ENCODE data around the gene TMEM14B. TPM values are rescaled to one million over a fixed set of nuclear protein-coding genes. Genes with fewer than 3 reads are reported as not detected.

Gene TMEM14B
- total RNA-seq, 1 experiment from 2014 or later: 171 TPM

DNA sequence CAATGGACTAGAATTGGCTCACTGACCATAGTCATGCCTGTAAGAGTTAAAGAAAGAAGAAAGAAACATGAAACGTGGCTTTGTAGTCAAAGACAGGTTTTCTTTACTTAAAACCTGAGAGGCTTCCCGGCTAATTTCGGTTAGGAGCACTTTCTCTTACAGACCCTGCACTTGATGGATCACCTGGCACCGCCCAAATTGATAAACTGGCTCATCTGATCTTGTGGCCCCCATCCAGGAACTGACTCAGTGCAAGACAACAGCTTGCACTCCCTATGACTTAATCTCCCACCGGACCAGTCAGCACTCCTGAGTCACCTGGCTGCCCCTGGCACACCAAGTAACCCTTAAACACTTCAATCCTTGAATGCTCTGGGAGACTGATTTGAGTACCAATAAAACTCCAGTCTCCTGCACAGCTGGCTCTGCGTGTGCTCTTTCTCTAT, 12.3 kb downstream of the TMEM14B start:
- H3K9me3 ChIP-seq (replicated peaks): no peaks in the 10 kb centered on the region
- H3K4me1 ChIP-seq (replicated peaks): peaks cover 27% of the 10 kb centered on the region
- peaks cover 60% of the 10 kb centered on the region for H3K36me3 ChIP-seq
- no peaks in the 10 kb centered on the region for H3K27me3 ChIP-seq (replicated peaks)
- H3K27ac ChIP-seq: peak overlapping the region; percentile 30
- H3K4me3 ChIP-seq: no peak overlapping the region
- DNase-seq (ENCODE audit: low read depth in 1 of 2, low spot score in 2 of 2): peak; percentile 55 to 68

DNA sequence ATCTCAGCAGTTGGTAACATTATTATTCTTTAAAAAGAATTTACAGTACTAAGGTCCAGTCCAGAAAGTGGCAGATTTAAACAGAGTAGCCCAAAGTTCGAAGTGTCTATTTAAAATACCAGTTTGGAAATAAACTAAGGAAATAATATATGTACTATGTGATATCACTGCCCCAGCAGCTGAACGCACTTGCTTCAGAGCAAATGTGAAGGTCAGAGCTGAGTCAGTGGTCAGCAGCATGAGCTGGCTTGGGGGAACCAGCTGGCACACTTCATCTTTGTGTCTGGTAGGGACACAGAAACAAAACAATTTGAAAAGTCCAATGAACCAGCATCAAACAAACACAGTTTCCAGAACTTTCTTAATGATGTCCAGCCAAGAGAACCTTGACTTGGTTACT, 15.4 kb downstream of the TMEM14B start:
- peaks cover 34% of the 10 kb centered on the region for H3K36me3 ChIP-seq
- H3K27me3 ChIP-seq (replicated peaks): no peaks in the 10 kb centered on the region
- no peak overlapping the region for H3K27ac ChIP-seq
- H3K4me3 ChIP-seq: no peak overlapping the region
- H3K9me3 ChIP-seq (replicated peaks): no peaks in the 10 kb centered on the region
- peaks cover 25% of the 10 kb centered on the region for H3K4me1 ChIP-seq (replicated peaks)
- DNase-seq (ENCODE audit: low read depth in 1 of 2, low spot score in 2 of 2): no peak

DNA sequence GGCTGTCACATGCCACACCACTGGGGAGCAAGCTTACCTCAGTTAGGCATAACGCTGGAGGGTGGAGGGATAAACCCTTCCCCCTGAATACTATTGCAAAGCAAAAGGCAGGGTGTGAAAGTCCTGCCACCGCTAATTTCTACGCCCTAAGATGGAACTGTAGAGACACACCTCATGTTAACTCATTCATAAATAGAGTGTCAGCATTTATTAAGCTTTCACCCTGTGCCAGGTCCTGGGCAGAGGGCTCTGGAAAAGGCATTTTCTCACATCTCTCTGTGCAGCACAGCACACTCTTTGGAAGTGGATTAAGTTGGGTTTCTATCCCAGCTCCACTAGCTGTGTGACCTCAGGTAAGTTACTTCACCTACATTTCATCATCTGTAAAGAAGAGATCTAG, 21.8 kb downstream of the TMEM14B start:
- Histone ChIP-seq H3K27ac (no peak overlapping the region), H3K9me3 (replicated peaks) (no peaks in the 10 kb centered on the region), H3K27me3 (replicated peaks) (no peaks in the 10 kb centered on the region), H3K36me3 (peaks cover 9% of the 10 kb centered on the region), H3K4me3 (no peak overlapping the region), H3K4me1 (replicated peaks) (no peaks in the 10 kb centered on the region)
- DNase-seq (ENCODE audit: low read depth in 1 of 2, low spot score in 2 of 2): no peak

DNA sequence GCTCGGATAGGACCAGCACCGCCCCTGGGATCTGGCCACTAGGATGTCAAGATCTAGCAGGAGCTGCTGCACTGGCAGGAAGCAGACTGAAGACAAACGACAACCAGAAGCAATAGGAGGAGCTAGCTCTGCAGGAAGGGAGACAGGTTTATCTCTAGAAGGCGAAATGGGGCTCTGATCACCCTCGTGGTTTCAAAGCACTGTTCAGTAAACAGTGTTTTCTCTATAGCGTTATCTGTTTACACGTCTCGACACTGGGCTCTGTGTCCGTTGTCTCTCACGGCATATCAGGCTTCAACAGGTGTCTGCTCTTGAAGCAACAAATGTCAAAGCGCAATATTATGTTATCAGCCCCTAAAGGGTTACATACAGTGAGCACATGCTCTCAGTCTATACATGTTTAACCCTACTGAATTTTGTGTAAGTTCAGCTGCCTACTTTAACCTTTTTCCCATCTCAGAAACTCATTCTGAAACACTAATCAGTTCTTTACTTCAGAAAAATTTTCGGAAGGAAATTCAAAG, 23.8 kb downstream of the TMEM14B start:
- Histone ChIP-seq H3K4me3 (no peak overlapping the region), H3K4me1 (replicated peaks) (no peaks in the 10 kb centered on the region)
- no peak for DNase-seq (ENCODE audit: low read depth in 1 of 2, low spot score in 2 of 2)

DNA sequence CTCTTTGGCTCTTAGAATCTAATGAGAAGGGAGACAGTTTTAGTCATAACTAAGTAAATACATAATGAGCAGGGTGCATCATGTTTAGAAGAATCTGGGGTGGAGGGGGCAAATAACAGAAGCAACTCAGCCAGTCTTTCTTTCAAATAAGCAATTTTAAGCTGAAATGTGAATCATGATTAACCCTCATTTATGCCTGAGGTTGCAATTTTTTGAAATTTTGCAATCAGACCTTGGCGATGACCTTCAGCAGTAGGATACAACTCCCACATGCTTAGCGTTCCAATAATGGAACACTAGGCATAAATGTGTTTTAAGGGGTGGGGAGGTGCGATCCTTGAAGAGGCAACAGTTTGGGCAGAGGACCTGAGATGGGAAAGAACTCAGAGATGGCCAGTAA, 30.6 kb downstream of the TMEM14B start:
- Histone ChIP-seq H3K4me1 (replicated peaks) (no peaks in the 10 kb centered on the region), H3K9me3 (replicated peaks) (no peaks in the 10 kb centered on the region), H3K27me3 (replicated peaks) (no peaks in the 10 kb centered on the region), H3K4me3 (no peak overlapping the region), H3K36me3 (peaks cover 12% of the 10 kb centered on the region), H3K27ac (no peak overlapping the region)
- no peak for DNase-seq (ENCODE audit: low read depth in 1 of 2, low spot score in 2 of 2)

More for the DNA sequence above, 23.8 kb downstream of the TMEM14B start:
- Histone ChIP-seq H3K9me3 (replicated peaks) (no peaks in the 10 kb centered on the region), H3K36me3 (peaks cover 14% of the 10 kb centered on the region), H3K27ac (no peak overlapping the region), H3K27me3 (replicated peaks) (no peaks in the 10 kb centered on the region)

DNA sequence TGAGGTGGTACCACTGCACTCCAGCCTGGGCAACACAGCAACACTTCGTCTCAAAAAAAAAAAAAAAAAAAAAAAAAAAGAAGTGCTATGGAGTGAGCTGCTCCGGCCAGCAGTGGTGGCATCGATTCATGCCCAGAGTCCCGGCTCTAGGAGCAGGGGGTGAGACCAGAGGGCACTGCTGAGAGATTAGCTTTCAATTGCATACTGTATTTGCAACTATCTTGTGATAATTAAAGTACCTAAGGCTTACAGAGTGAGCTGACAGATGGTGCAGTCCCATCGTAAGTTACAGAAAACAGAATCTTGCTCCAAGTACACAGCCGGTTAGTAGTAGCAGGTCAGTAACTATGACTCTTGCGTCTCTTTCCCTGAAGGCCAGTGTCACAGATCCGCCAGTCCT, 31.5 kb downstream of the TMEM14B start:
- Histone ChIP-seq H3K27ac (no peak overlapping the region), H3K4me3 (no peak overlapping the region), H3K4me1 (replicated peaks) (no peaks in the 10 kb centered on the region), H3K36me3 (peaks cover 12% of the 10 kb centered on the region), H3K27me3 (replicated peaks) (no peaks in the 10 kb centered on the region), H3K9me3 (replicated peaks) (no peaks in the 10 kb centered on the region)
- DNase-seq (ENCODE audit: low read depth in 1 of 2, low spot score in 2 of 2): no peak

DNA sequence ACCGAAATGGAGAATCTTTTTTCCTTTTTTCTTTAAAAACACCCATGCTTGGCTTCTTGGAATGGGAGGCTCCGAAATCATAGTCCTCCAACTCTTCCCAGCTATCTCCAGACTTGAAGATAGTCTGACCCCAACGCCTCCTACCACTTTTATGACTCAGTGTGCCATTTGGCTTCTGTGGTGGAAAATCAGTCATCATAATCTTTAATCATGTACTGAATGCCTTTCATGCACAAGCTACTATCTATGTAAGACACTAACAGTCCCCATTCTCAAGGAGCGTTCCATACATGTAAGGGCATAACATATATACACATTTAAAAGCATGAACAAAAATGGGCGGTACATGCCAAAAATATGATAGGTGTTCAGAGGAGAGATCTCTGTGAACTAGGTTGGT, 44.1 kb downstream of the TMEM14B start:
- DNase-seq (ENCODE audit: low read depth in 1 of 2, low spot score in 2 of 2): no peak

DNA sequence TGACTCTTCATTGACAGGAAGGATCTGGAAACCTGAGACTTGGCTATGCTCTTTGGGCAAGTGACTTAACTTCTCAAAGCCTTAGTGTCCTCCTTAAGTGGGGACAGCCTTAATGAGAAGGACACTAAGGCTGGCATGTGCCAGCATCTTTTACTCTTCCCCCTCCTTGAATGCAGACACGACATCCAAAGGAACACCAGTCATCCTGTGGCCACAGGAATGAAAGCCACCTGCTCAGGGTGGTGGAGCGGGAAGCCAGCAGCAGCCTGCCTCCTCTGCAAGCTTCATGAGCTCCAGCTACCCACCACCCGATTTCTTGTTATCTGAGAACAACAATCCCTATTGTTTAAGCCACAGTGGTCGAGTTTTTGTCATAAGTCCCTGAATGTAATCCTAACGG, 44.5 kb downstream of the TMEM14B start:
- Histone ChIP-seq H3K27ac (no peak overlapping the region), H3K4me1 (replicated peaks) (peaks cover 16% of the 10 kb centered on the region), H3K36me3 (no peaks in the 10 kb centered on the region; the same call in 1 of the 2 replicates), H3K9me3 (replicated peaks) (no peaks in the 10 kb centered on the region; the same call in 1 of the 2 replicates), H3K4me3 (no peak overlapping the region), H3K27me3 (replicated peaks) (no peaks in the 10 kb centered on the region)
- DNase-seq (ENCODE audit: low read depth in 1 of 2, low spot score in 2 of 2): no peak

More for the DNA sequence above, 44.1 kb downstream of the TMEM14B start:
- Histone ChIP-seq H3K4me1 (replicated peaks) (peaks cover 16% of the 10 kb centered on the region), H3K27me3 (replicated peaks) (no peaks in the 10 kb centered on the region), H3K9me3 (replicated peaks) (no peaks in the 10 kb centered on the region; the same call in 1 of the 2 replicates), H3K36me3 (no peaks in the 10 kb centered on the region; the same call in 1 of the 2 replicates), H3K27ac (no peak overlapping the region), H3K4me3 (no peak overlapping the region)

DNA sequence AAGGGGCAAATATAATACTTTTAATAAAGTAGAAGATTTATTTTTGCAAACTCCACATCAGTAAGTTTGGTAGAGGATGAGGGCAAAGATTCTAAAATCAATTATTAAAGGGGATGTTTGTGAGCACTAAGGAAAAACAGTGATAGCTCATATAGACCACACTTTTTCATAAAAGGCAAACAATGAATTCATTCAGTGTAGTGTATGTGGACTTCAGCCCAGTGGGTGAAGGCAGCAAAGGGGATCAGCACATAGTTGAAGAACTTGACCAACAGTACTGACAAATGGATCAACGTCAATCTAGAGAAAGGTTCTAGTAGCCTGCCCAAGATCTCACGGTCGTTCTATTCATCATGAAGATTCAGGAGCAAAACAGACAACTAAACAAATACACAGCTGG, 45.4 kb downstream of the TMEM14B start:
- no peak overlapping the region for H3K27ac ChIP-seq
- no peaks in the 10 kb centered on the region; the same call in 1 of the 2 replicates for H3K9me3 ChIP-seq (replicated peaks)
- no peak overlapping the region for H3K4me3 ChIP-seq
- H3K27me3 ChIP-seq (replicated peaks): no peaks in the 10 kb centered on the region
- H3K4me1 ChIP-seq (replicated peaks): peaks cover 16% of the 10 kb centered on the region
- no peaks in the 10 kb centered on the region; the same call in 1 of the 2 replicates for H3K36me3 ChIP-seq
- DNase-seq (ENCODE audit: low read depth in 1 of 2, low spot score in 2 of 2): no peak

DNA sequence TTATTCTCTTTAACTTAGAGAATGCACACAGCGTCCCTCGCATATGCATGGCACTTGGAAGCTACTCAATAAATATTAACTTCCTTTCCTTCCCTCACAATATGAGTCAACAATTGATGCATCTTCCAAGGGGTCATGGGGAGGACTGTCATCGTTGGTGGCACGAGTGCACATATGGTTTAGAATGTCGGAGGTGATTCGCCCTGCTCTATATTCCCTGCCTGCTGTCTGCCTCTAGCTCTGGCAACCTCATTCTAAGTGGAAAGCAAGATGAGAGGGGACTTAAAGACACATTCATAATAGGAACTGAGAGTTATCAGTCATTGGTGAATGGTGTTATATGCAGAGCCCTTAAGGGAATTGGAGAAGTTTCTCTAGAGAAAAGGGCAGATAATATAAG, 46.1 kb downstream of the TMEM14B start:
- peak; percentile 40 to 53 for DNase-seq (ENCODE audit: low read depth in 1 of 2, low spot score in 2 of 2)
- H3K4me1 ChIP-seq (replicated peaks): peaks cover 16% of the 10 kb centered on the region
- H3K27ac ChIP-seq: peak overlapping the region; percentile 27; the same call in 1 of the 2 replicates
- no peak overlapping the region for H3K4me3 ChIP-seq
- no peaks in the 10 kb centered on the region; the same call in 1 of the 2 replicates for H3K36me3 ChIP-seq
- no peaks in the 10 kb centered on the region; the same call in 1 of the 2 replicates for H3K9me3 ChIP-seq (replicated peaks)
- H3K27me3 ChIP-seq (replicated peaks): no peaks in the 10 kb centered on the region

DNA sequence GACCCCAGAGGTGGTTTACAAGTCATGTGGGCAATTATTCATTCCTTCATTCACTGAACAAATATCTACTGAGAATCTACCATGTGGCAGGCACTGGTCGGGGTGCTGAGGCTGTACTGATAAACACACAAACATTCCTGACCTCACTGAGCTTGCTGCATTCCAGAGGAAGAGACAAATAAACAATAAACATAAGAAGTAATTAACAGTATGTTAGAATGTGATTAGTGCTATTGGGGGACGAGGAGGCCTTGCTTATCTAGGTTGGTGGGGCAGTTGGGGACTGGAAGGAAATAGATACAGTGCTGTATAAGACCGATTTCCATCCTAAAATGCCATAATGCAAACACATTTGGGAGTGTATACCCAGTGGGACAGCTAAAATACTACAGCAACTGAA, 46.6 kb downstream of the TMEM14B start:
- DNase-seq (ENCODE audit: low read depth in 1 of 2, low spot score in 2 of 2): no peak
- Histone ChIP-seq H3K36me3 (no peaks in the 10 kb centered on the region; the same call in 1 of the 2 replicates), H3K27me3 (replicated peaks) (no peaks in the 10 kb centered on the region), H3K4me3 (no peak overlapping the region), H3K4me1 (replicated peaks) (peaks cover 16% of the 10 kb centered on the region), H3K27ac (peak overlapping the region; percentile 27; the same call in 1 of the 2 replicates), H3K9me3 (replicated peaks) (no peaks in the 10 kb centered on the region; the same call in 1 of the 2 replicates)

DNA sequence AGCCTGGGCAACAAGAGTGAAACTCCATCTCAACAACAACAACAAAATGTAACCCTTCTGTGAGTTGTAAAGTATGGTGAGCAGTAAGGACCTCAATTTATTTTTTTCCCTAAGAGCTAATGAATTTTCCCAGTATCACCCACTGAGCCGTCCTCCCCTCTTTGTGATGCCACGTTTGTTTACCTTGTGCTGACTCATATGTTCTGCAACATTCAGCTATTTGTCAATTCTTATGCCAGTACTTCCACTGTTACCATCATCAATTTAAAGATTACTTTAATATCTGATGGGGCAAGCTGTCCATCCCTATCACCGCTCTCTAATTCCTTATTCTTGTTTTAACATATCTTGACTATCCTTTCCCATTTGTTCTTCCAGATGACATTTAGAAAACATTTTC, 53.2 kb downstream of the TMEM14B start:
- H3K4me1 ChIP-seq (replicated peaks): peaks cover 5% of the 10 kb centered on the region; the same call in 1 of the 2 replicates
- H3K4me3 ChIP-seq: no peak overlapping the region
- DNase-seq (ENCODE audit: low read depth in 1 of 2, low spot score in 2 of 2): peak in 1 of 2 experiments; percentile 47
- no peaks in the 10 kb centered on the region for H3K36me3 ChIP-seq
- no peaks in the 10 kb centered on the region for H3K27me3 ChIP-seq (replicated peaks)
- H3K27ac ChIP-seq: no peak overlapping the region
- no peaks in the 10 kb centered on the region for H3K9me3 ChIP-seq (replicated peaks)

DNA sequence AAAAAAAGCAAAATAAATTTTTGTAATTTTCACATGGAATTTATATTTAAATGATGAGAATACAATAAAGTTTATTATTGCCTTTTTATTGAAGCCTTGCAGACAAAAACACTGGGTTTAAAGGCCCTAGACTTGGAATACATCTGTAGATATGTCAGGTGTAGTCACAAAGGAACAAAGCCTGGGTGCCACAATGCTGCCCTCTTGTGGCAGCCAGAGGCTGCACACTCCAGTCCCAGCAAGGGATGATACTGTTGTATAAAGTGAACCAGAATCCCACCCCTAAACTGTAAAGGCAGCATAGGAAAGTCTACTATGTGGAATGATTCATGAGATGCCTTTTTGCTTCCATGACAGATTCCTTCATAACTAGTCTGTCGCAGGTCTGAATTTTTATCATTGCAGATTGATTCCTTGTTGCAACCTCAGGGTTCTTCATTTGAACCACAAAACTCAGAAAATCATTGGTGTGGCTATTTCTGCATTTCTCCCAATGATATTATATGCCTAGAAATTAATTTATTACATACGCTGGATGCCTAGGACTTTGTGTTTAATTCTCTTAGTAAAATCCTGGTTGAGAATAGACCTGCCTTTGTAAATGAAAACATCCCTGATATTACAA, 53.7 kb downstream of the TMEM14B start:
- Histone ChIP-seq H3K4me1 (replicated peaks) (peaks cover 5% of the 10 kb centered on the region; the same call in 1 of the 2 replicates), H3K27me3 (replicated peaks) (no peaks in the 10 kb centered on the region), H3K36me3 (no peaks in the 10 kb centered on the region), H3K4me3 (no peak overlapping the region), H3K9me3 (replicated peaks) (no peaks in the 10 kb centered on the region), H3K27ac (no peak overlapping the region)
- DNase-seq (ENCODE audit: low read depth in 1 of 2, low spot score in 2 of 2): peak; percentile 49 to 51

All from SJSA1 (cell line).